Measurements from ENCODE around the gene CHST14. TPM values are rescaled to one million over a fixed set of nuclear protein-coding genes. Genes with fewer than 3 reads are reported as not detected.

Gene CHST14
- total RNA-seq, 3 donors from 2014 or later (not counting 1 experiment from before 2014, with no cell fraction given): 9.8 to 16.7 (median 12.9) TPM

- WGBS (ENCODE audit: insufficient coverage): 81% methylated on average over 3 of the region's 3 CpGs
- no peaks in the 10 kb centered on the region for H3K9me3 ChIP-seq (ENCODE audit: control insufficient read depth, insufficient read depth, low read length)
- Mint-ChIP-seq H3K4me3 (peak overlapping the region; percentile 35), H3K9me3 (no peaks in the 10 kb centered on the region), H3K27me3 (ENCODE audit: low read depth in 2 of 2) (peaks cover 0 to 3% of the 10 kb centered on the region in 2 donors), H3K27ac (peak overlapping the region in 1 of 2 donors; percentile 84), H3K4me1 (peaks cover 43 to 52% of the 10 kb centered on the region in 2 donors), H3K36me3 (no peaks in the 10 kb centered on the region)
- intact Hi-C loops (cut with micrococcal nuclease): loop anchor here (5.0 kb wide), 1 partner anchor 63 kb away; no protein-coding TSS in a partner anchor
- TF ChIP-seq CTCF (IDR thresholded peaks at IDR 0.05): no peak
- no peak overlapping the region for H3K4me3 ChIP-seq (ENCODE audit: low read length)
- no peaks in the 10 kb centered on the region for H3K36me3 ChIP-seq (ENCODE audit: control insufficient read depth, insufficient read depth, low read length)
- H3K27me3 ChIP-seq (ENCODE audit: control insufficient read depth, insufficient read depth, low read length): no peaks in the 10 kb centered on the region
- H3K4me1 ChIP-seq (ENCODE audit: control insufficient read depth, insufficient read depth, low read length): peaks cover 26% of the 10 kb centered on the region
- DNase-seq (no peak), ATAC-seq (no peak)
- H3K27ac ChIP-seq (ENCODE audit: low read length): no peak overlapping the region
These were observed 26.9 kb upstream of the CHST14 start for GRCh38 chr15:40443846-40444245.

- Mint-ChIP-seq H3K4me1 (peaks cover 50 to 56% of the 10 kb centered on the region in 2 donors), H3K36me3 (no peaks in the 10 kb centered on the region), H3K4me3 (peak overlapping the region; percentile 32), H3K27me3 (ENCODE audit: low read depth in 2 of 2) (no peaks in the 10 kb centered on the region), H3K9me3 (no peaks in the 10 kb centered on the region), H3K27ac (peak overlapping the region in 1 of 2 donors; percentile 84)
- TF ChIP-seq CTCF (IDR thresholded peaks at IDR 0.05): no peak
- no peaks in the 10 kb centered on the region for H3K9me3 ChIP-seq (ENCODE audit: control insufficient read depth, insufficient read depth, low read length)
- H3K4me1 ChIP-seq (ENCODE audit: control insufficient read depth, insufficient read depth, low read length): peaks cover 24% of the 10 kb centered on the region
- H3K27me3 ChIP-seq (ENCODE audit: control insufficient read depth, insufficient read depth, low read length): no peaks in the 10 kb centered on the region
- DNase-seq: no peak
- no peaks in the 10 kb centered on the region for H3K36me3 ChIP-seq (ENCODE audit: control insufficient read depth, insufficient read depth, low read length)
- ATAC-seq: no peak
- no peak overlapping the region for H3K27ac ChIP-seq (ENCODE audit: low read length)
- no peak overlapping the region for H3K4me3 ChIP-seq (ENCODE audit: low read length)
- intact Hi-C loops (cut with micrococcal nuclease): loop anchor here (5.0 kb wide), 1 partner anchor 63 kb away; no protein-coding TSS in a partner anchor
- 78% methylated on average over 4 of the region's 5 CpGs for WGBS (ENCODE audit: insufficient coverage)
These were observed 26.0 kb upstream of the CHST14 start for GRCh38 chr15:40444736-40445135.

GRCh38 chr15:40445421-40445922 is 25.3 kb upstream of the CHST14 start:
- TF ChIP-seq CTCF (IDR thresholded peaks at IDR 0.05): no peak
- Mint-ChIP-seq H3K27me3 (ENCODE audit: low read depth in 2 of 2) (no peaks in the 10 kb centered on the region), H3K36me3 (no peaks in the 10 kb centered on the region), H3K27ac (peak overlapping the region in 1 of 2 donors; percentile 36), H3K4me1 (peaks cover 51 to 57% of the 10 kb centered on the region in 2 donors), H3K4me3 (no peak overlapping the region), H3K9me3 (no peaks in the 10 kb centered on the region)
- DNase-seq (no peak), ATAC-seq (no peak)
- no peaks in the 10 kb centered on the region for H3K36me3 ChIP-seq (ENCODE audit: control insufficient read depth, insufficient read depth, low read length)
- peaks cover 17% of the 10 kb centered on the region for H3K4me1 ChIP-seq (ENCODE audit: control insufficient read depth, insufficient read depth, low read length)
- H3K27ac ChIP-seq (ENCODE audit: low read length): no peak overlapping the region
- H3K4me3 ChIP-seq (ENCODE audit: low read length): no peak overlapping the region
- WGBS (ENCODE audit: insufficient coverage): 91% methylated on average over 9 of the region's 9 CpGs
- no peaks in the 10 kb centered on the region for H3K9me3 ChIP-seq (ENCODE audit: control insufficient read depth, insufficient read depth, low read length)
- intact Hi-C loops (cut with micrococcal nuclease): no loop called here
- H3K27me3 ChIP-seq (ENCODE audit: control insufficient read depth, insufficient read depth, low read length): no peaks in the 10 kb centered on the region

GRCh38 chr15:40446144-40446543 is 24.6 kb upstream of the CHST14 start:
- Histone ChIP-seq H3K9me3 (ENCODE audit: control insufficient read depth, insufficient read depth, low read length) (no peaks in the 10 kb centered on the region), H3K4me3 (ENCODE audit: low read length) (no peak overlapping the region), H3K27me3 (ENCODE audit: control insufficient read depth, insufficient read depth, low read length) (no peaks in the 10 kb centered on the region), H3K36me3 (ENCODE audit: control insufficient read depth, insufficient read depth, low read length) (no peaks in the 10 kb centered on the region), H3K4me1 (ENCODE audit: control insufficient read depth, insufficient read depth, low read length) (peaks cover 18% of the 10 kb centered on the region), H3K27ac (ENCODE audit: low read length) (no peak overlapping the region)
- no peak for TF ChIP-seq CTCF (IDR thresholded peaks at IDR 0.05)
- intact Hi-C loops (cut with micrococcal nuclease): no loop called here
- WGBS (ENCODE audit: insufficient coverage): 85% methylated on average over 3 of the region's 3 CpGs
- Mint-ChIP-seq H3K36me3 (no peaks in the 10 kb centered on the region), H3K27ac (peak overlapping the region in 1 of 2 donors; percentile 36), H3K27me3 (ENCODE audit: low read depth in 2 of 2) (no peaks in the 10 kb centered on the region), H3K4me1 (peaks cover 53 to 61% of the 10 kb centered on the region in 2 donors), H3K4me3 (no peak overlapping the region), H3K9me3 (no peaks in the 10 kb centered on the region)
- ATAC-seq (no peak), DNase-seq (no peak)

Measured in natural killer cell (primary cell).